Stimulated activated naive B cell treated with anti-CD40 and anti-IgM and Interleukin-4, amounts not matched to agents 10 μg/mL and 1 μg/mL and 100 μg/mL, for 72 hours (primary cell): ENCODE results near the gene TMEM163.

Source experiments
- ATAC-seq, 2 donors: fragments of 150-1000 bp; cut with Tn5 transposase; replicated peaks; 2 replicates each; pipeline ENCODE4 v1.10.0; 2021; ENCODE audit warnings: moderate library complexity in 1 of 2
- DNase-seq: peaks from one replicate; pipeline ENCODE4 v3.0.0; 2021
- H3K27ac Mint-ChIP-seq: one replicate; pipeline ENCODE4 v1.8.0; 2022; ENCODE audit warnings: mild to moderate bottlenecking, mixed read lengths
- H3K27me3 Mint-ChIP-seq, 2 donors: one replicate each; pipeline ENCODE4 v1.8.0; 2022; ENCODE audit warnings: mixed read lengths in 2 of 2
- H3K36me3 Mint-ChIP-seq, 2 donors: one replicate each; pipeline ENCODE4 v1.8.0; 2022; ENCODE audit warnings: mixed read lengths in 2 of 2, mild to moderate bottlenecking in 1 of 2
- H3K4me1 Mint-ChIP-seq, 2 donors: one replicate each; pipeline ENCODE4 v1.8.0; 2022; ENCODE audit warnings: mixed read lengths in 2 of 2, mild to moderate bottlenecking in 1 of 2
- H3K4me3 Mint-ChIP-seq, 2 donors: one replicate each; pipeline ENCODE4 v1.8.0; 2022; ENCODE audit warnings: mild to moderate bottlenecking in 2 of 2, mixed read lengths in 2 of 2, moderate library complexity in 1 of 2
- H3K9me3 Mint-ChIP-seq, 2 donors: one replicate each; pipeline ENCODE4 v1.8.0; 2022; ENCODE audit warnings: mixed read lengths in 2 of 2, mild to moderate bottlenecking in 1 of 2

Gene TMEM163

DNA sequence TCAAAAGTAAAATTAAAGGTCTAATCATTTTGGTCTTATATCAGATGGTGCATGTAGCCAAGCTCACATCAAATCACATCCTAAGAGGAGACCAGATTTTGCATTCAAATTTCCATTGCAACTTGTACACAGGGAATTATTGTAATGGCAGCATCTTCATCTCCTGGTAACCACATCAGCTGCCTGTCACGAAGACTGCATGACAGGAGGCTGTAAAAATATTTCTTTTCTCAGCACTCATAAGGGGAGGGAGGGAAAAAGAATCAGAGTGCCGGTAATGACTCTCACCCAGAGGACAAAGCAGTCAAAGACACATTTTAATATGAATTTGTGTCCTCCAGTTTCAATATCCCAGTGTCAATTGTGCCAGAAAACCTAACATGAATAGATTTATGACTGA lies 216.7 kb downstream of the TMEM163 start:
- Mint-ChIP-seq H3K36me3 (no peaks in the 10 kb centered on the region), H3K27me3 (no peaks in the 10 kb centered on the region), H3K9me3 (no peaks in the 10 kb centered on the region), H3K4me1 (no peaks in the 10 kb centered on the region), H3K4me3 (no peak overlapping the region), H3K27ac (no peak overlapping the region)
- DNase-seq (no peak), ATAC-seq (no peak)

DNA sequence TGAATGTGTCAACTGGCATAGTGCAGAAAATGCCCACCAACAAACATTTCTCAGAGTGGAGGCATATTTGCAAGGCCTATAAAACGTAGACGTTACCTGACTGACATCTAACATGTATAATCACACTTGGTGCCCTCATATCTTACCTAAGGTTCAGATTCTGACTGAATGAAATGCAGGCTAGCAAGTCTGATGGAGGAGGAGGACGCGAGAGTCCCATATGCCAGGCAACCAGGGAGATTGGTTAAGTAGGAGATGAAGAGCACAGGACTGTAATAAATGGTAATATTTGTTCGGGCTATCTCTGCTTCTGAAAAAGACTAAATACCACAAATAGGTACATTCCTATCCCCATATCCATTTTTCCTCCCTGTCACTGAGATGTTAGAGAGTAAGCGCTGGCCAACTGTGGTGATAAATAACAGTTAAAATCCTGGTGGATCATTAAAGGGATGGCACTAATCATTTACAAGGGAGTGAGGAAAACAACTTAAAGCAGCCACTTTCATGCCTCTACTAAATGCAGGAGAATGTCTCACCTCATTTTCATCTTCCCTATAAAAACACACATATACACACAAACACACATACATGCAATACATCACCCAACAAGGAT lies 217.2 kb downstream of the TMEM163 start:
- H3K27me3 Mint-ChIP-seq = no peaks in the 10 kb centered on the region
- ATAC-seq (no peak), DNase-seq (no peak)
- no peaks in the 10 kb centered on the region for H3K36me3 Mint-ChIP-seq
- H3K4me3 Mint-ChIP-seq = no peak overlapping the region
- no peaks in the 10 kb centered on the region for H3K4me1 Mint-ChIP-seq
- no peaks in the 10 kb centered on the region for H3K9me3 Mint-ChIP-seq
- H3K27ac Mint-ChIP-seq = no peak overlapping the region

DNA sequence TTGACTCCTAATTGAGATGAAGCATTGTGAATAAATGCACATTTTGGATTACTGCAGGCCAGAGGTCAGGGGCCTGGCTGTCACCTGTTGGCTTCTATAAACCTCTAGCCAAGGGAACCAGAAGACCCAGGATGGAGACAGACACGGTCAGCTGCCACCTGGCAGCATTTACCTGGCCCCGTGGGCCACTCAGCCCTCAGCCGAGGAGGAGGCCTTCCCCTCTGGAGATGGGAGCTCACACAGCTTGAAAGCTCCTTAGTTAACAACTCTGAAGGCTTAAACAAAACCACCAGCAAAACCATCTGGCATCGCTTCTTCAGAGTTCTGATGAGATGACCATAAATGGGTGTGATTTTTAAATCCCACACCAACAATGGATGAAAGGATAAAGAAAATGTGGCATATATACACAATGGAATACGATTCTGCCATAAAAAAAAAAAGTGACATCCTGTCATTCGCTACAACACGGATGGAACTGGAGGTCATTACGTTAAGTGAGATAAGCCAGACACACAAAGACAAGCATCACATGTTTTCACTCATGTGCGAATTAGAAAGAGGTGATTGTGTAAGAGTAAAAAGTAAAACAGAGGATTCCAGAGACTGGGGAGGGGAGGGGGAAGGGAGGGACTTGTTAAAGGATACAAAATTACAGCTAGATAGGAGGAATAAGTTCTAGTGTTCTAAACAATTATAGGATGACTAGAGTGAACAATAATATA lies 218.4 kb downstream of the TMEM163 start:
- H3K4me3 Mint-ChIP-seq = no peak overlapping the region
- H3K9me3 Mint-ChIP-seq = no peaks in the 10 kb centered on the region
- no peak overlapping the region for H3K27ac Mint-ChIP-seq
- no peaks in the 10 kb centered on the region for H3K36me3 Mint-ChIP-seq
- no peaks in the 10 kb centered on the region for H3K27me3 Mint-ChIP-seq
- no peak for ATAC-seq
- H3K4me1 Mint-ChIP-seq = no peaks in the 10 kb centered on the region
- DNase-seq = no peak

GRCh38 chr2:134499307-134499926 lies 219.4 kb downstream of the TMEM163 start:
- ATAC-seq (no peak), DNase-seq (no peak)
- H3K4me1 Mint-ChIP-seq = no peaks in the 10 kb centered on the region
- no peaks in the 10 kb centered on the region for H3K36me3 Mint-ChIP-seq
- H3K9me3 Mint-ChIP-seq = no peaks in the 10 kb centered on the region
- no peak overlapping the region for H3K27ac Mint-ChIP-seq
- H3K27me3 Mint-ChIP-seq = no peaks in the 10 kb centered on the region
- H3K4me3 Mint-ChIP-seq = no peak overlapping the region

DNA sequence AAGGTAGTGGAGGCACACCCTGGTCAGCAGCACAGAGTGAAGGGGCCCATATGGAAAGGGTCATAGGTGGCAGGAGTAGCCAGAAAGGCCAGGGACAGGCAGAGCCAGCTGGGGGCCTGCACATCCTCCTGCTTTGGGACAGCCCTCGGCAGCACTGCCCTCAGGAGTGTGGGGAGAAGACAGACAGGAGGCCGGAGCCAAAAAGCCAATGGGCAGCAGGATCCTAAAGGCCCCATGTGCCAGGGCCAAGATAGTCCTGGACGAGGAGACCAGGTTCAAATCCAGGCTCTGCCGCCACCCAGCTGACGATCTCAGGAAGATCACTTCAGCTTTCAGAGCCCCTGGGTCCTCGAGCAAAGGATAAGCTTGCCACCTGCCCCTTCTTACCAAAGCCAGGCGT lies 220.1 kb downstream of the TMEM163 start:
- H3K27ac Mint-ChIP-seq = no peak overlapping the region
- ATAC-seq = no peak
- peaks cover 4 to 6% of the 10 kb centered on the region in 2 donors for H3K27me3 Mint-ChIP-seq
- no peaks in the 10 kb centered on the region for H3K9me3 Mint-ChIP-seq
- H3K4me1 Mint-ChIP-seq = no peaks in the 10 kb centered on the region
- DNase-seq = no peak
- no peak overlapping the region for H3K4me3 Mint-ChIP-seq
- no peaks in the 10 kb centered on the region for H3K36me3 Mint-ChIP-seq

DNA sequence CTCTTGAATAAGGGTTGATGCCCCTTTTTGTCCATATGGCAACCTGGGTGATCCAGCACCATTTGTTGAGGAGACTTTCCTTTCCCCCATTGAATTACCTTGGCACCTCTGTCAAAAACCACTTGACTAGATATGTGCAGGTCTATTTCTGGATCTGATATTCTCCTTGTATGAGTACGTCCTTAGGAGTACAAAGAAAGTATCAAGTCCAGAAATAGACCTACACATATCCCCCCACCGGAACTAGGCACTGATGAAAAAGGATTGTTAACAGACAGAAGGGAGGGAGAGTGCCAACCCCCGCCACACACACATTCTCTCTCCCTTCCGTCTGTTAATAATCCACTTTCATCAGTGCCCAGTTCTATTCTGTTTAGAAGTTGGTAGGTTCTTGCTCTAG lies 225.0 kb downstream of the TMEM163 start:
- DNase-seq = no peak
- no peaks in the 10 kb centered on the region for H3K4me1 Mint-ChIP-seq
- H3K4me3 Mint-ChIP-seq = no peak overlapping the region
- peaks cover 4 to 11% of the 10 kb centered on the region in 2 donors for H3K27me3 Mint-ChIP-seq
- no peaks in the 10 kb centered on the region for H3K36me3 Mint-ChIP-seq
- no peaks in the 10 kb centered on the region for H3K9me3 Mint-ChIP-seq
- ATAC-seq = no peak
- H3K27ac Mint-ChIP-seq = no peak overlapping the region

DNA sequence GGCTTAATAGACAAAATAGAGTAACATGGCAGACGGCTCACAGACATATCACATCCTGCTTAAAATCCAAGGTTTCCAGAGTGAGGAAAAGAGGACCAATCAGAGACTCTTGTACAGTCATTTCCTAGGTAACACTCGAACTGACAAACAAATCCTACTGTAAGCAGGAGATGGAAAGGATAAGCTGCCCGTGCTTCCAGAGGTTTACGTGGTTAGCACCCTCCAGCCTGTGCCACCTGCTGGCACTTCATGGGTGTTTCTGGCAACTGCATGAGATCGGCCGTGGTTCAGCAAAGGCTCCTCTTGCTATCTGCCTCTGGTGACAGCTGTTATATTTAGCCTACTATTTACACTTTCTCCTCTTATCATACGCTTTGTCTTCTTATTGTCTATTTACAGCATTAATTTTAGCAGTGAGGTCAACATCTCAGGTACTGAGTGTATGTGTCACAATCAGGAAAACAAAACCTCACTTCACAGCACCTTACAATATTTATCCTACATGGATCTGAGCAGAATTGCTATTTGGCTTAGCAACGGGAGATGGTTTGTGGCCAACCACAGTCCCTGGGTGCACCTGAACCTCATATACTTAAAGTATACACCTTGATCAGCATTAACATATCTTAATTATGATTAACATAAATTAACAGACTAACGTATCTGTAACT lies 226.9 kb downstream of the TMEM163 start:
- no peaks in the 10 kb centered on the region for H3K36me3 Mint-ChIP-seq
- H3K4me3 Mint-ChIP-seq = no peak overlapping the region
- no peak overlapping the region for H3K27ac Mint-ChIP-seq
- no peak for ATAC-seq
- H3K9me3 Mint-ChIP-seq = no peaks in the 10 kb centered on the region
- H3K27me3 Mint-ChIP-seq = peaks cover 4 to 11% of the 10 kb centered on the region in 2 donors
- H3K4me1 Mint-ChIP-seq = no peaks in the 10 kb centered on the region
- no peak for DNase-seq

GRCh38 chr2:134491022-134491421 lies 227.8 kb downstream of the TMEM163 start:
- Mint-ChIP-seq H3K9me3 (no peaks in the 10 kb centered on the region), H3K4me3 (no peak overlapping the region), H3K27ac (no peak overlapping the region), H3K27me3 (peaks cover 4 to 11% of the 10 kb centered on the region in 2 donors), H3K36me3 (no peaks in the 10 kb centered on the region), H3K4me1 (no peaks in the 10 kb centered on the region)
- ATAC-seq (no peak), DNase-seq (no peak)

- H3K36me3 Mint-ChIP-seq = no peaks in the 10 kb centered on the region
- H3K27ac Mint-ChIP-seq = no peak overlapping the region
- H3K4me3 Mint-ChIP-seq = no peak overlapping the region
- H3K4me1 Mint-ChIP-seq = no peaks in the 10 kb centered on the region
- ATAC-seq (no peak), DNase-seq (no peak)
- no peaks in the 10 kb centered on the region for H3K9me3 Mint-ChIP-seq
- H3K27me3 Mint-ChIP-seq = peaks cover 4 to 11% of the 10 kb centered on the region in 2 donors
These were observed 228.2 kb downstream of the TMEM163 start for GRCh38 chr2:134490559-134490958.

DNA sequence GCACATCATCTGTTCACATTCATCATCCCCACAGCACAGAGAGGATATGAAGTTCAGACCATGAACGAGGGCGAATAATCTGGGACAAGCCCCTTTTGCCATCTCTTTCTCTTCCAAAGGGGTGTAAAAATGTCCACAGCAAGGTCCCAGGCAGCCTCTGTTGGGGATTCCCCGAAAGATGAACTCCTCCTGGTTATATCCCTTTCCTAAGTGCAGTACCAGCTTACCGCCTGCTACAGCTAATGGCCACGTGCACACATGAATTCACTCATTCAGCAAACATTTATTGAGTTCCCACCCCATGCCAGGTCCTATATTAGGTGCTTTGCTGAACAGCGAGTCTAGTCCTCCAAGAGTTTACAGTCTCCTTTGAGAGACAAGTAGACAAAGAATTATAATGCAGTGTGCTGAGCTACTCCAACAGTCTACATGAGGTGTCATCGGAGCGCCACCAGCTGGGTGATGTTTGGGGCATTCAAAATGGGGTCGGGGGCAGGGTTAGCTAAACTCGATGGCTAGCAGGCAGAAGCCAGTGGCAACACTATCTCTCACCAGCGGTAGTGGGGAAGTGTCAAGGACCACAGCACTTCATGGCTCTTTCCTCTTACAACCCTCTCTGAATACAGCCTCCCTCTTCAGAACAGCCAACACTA lies 228.9 kb downstream of the TMEM163 start:
- no peaks in the 10 kb centered on the region for H3K9me3 Mint-ChIP-seq
- no peak overlapping the region for H3K4me3 Mint-ChIP-seq
- peaks cover 4 to 11% of the 10 kb centered on the region in 2 donors for H3K27me3 Mint-ChIP-seq
- no peaks in the 10 kb centered on the region for H3K36me3 Mint-ChIP-seq
- no peak overlapping the region for H3K27ac Mint-ChIP-seq
- peak in 1 of 2 donors; percentile 14 for ATAC-seq
- H3K4me1 Mint-ChIP-seq = no peaks in the 10 kb centered on the region
- no peak for DNase-seq

DNA sequence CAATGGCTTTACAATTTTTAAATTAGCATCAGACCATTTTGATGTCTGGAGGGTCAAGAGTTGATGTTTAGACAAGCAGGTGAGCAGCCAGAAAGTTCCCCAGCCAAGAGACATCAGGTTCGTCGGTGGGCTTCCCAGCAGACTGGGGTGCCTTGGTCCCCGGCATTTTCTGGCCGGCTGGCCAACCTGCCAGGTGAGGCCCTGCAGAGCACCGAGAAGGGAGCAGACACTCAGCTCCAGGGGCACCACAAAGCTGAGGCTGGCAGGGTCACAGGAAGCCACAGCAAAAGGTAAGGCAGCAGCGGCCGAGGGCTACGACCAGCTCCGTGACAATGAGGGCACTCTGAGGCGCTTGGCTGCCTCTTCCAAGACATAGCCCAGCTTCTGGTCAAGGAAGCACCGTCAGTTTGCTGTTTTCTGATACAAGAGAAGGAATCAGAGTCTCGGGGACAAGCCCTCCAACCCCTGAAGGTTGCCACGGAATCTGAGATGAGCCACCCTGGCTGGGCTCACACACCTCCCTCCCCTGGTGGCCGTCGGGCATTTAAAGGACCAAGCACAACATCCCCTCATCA lies 235.9 kb downstream of the TMEM163 start:
- Mint-ChIP-seq H3K9me3 (peaks cover 0 to 2% of the 10 kb centered on the region in 2 donors), H3K27ac (no peak overlapping the region), H3K36me3 (no peaks in the 10 kb centered on the region), H3K4me3 (no peak overlapping the region), H3K27me3 (no peaks in the 10 kb centered on the region), H3K4me1 (no peaks in the 10 kb centered on the region)
- DNase-seq = no peak
- no peak for ATAC-seq

DNA sequence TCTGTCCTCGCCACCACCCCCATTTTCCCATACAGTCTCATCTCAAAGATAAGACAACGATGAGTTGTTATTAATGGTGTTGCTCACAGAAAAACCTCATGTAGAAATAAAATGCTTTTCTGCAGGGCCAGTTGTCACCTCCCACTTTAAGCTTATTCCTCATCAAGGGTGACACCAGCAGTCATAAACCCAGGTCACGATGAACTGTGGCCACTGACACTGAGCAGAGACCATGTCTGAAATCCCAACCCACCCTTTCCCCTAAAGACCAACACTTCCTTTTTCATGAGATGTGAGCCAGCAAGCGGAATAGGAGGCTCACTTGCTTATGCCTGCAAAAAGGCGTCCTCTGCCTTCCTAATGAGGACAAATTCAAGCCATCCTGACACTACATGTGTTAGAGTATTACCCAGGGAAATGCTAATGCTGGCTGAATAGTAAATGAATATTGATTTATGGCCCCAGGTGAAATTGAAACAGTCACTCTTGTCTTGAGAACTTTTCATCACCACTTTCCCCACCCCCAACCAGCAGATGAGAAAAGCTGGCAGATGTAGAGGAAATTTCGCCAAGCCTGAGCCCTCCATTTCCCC lies 236.6 kb downstream of the TMEM163 start:
- Mint-ChIP-seq H3K4me3 (no peak overlapping the region), H3K36me3 (no peaks in the 10 kb centered on the region), H3K9me3 (peaks cover 0 to 2% of the 10 kb centered on the region in 2 donors), H3K27ac (no peak overlapping the region), H3K27me3 (no peaks in the 10 kb centered on the region), H3K4me1 (no peaks in the 10 kb centered on the region)
- no peak for ATAC-seq
- DNase-seq = no peak

DNA sequence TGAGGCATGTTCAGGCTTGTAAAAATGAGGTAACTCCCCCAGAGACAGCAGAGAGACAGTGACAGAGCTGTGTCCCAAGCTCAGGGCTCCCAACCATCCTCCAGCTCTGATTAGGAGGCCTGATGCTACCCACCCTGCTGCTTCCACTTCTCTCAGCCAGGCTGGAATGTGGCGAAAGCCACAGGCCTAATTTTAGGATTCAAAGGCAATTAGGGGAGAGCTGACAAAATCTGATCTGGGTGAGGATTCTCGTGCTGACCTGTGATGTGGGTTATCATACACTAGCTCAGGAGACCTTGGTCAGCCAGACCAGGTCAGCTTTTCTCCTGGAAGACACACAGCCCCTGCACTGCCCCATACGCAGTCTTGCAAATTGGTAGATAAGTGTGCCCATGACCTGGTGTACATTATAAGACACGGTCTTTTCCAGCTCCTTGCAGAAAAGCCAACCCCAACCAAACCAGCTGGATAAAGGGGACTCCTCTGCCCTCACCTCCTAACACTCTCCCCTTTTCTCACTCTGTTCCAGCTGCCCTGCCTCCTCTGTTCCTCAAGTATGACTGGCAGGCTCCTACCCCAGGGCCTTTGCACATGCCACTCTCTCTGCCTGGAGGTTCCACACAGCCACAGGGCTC lies 239.0 kb downstream of the TMEM163 start:
- H3K36me3 Mint-ChIP-seq = no peaks in the 10 kb centered on the region
- no peaks in the 10 kb centered on the region for H3K27me3 Mint-ChIP-seq
- no peak for ATAC-seq
- DNase-seq = no peak
- no peaks in the 10 kb centered on the region for H3K4me1 Mint-ChIP-seq
- peaks cover 0 to 2% of the 10 kb centered on the region in 2 donors for H3K9me3 Mint-ChIP-seq
- no peak overlapping the region for H3K4me3 Mint-ChIP-seq
- no peak overlapping the region for H3K27ac Mint-ChIP-seq
